SU-DHL-6 (cell line): ENCODE results near the gene RBPMS2.

Experiments
- EZH2phosphoT487 ChIP-seq: fragments of 200-600 bp; sonication (generic), shearing (Covaris generic); conservative IDR thresholded peaks from 2 replicates; pipeline ENCODE4 v1.6.1; 2018; ENCODE audit warnings: mild to moderate bottlenecking, antibody characterized with exemption, low read length, moderate library complexity, mixed read lengths
- TF ChIP-seq, protein P1 (sequence below): fragments of 200-600 bp; sonication (generic); IDR thresholded peaks from one replicate; pipeline ENCODE4 v1.5.1; 2017; ENCODE audit warnings: antibody characterized with exemption, mild to moderate bottlenecking, low read length, moderate library complexity; ENCODE audit not compliant: insufficient read depth, poor library complexity, severe bottlenecking

DNA sequence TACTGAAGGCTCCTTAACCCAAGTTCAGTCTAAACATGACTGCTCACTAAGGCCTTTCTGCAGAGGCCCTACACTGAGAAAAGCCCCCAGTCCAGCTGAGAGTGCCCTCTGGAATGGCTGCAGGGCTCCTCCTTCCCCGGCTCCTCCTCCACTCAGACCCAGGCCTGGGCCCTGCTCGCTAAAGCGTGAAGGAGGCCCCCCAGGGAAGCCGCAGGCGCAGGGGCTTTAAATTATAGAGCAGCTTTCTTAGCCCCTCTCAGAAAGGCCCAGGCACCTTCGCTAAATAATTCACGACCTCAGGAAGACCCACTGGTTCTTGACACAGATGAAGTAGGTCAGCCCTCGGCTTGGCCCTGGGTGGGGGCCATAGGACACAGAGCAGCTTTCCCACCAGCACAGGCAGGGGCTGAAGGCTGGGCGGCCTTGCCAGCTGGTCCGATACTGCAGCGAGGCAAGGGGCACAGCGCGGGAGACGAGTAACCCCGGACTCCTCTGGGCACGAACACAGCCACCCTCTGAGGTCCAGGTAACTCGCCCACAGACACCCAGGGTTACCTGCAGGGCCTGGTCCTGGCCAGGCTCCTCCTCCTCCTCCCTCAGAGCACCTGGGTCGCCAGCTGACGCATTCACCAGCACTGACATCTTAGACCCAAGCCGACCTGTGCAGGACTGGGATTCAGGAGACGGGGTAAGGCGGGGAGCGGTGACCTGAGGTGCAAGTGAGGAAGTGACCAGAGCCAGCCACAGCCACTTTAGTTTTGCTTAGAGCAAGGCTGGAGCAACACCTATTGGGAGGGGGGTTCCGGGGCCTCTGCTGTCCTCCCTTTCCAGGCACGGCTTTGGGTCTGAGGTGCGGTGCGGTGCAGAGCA, 36.9 kb downstream of the RBPMS2 start:
- TF ChIP-seq, protein P1, sequence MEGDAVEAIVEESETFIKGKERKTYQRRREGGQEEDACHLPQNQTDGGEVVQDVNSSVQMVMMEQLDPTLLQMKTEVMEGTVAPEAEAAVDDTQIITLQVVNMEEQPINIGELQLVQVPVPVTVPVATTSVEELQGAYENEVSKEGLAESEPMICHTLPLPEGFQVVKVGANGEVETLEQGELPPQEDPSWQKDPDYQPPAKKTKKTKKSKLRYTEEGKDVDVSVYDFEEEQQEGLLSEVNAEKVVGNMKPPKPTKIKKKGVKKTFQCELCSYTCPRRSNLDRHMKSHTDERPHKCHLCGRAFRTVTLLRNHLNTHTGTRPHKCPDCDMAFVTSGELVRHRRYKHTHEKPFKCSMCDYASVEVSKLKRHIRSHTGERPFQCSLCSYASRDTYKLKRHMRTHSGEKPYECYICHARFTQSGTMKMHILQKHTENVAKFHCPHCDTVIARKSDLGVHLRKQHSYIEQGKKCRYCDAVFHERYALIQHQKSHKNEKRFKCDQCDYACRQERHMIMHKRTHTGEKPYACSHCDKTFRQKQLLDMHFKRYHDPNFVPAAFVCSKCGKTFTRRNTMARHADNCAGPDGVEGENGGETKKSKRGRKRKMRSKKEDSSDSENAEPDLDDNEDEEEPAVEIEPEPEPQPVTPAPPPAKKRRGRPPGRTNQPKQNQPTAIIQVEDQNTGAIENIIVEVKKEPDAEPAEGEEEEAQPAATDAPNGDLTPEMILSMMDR, result no peak
- no peak for TF ChIP-seq EZH2phosphoT487
